NCI-H748 (cell line): ENCODE results near the gene MYO1D.
A peak's percentile ranks its signal among the peaks of the same experiment; 100 is the strongest.

Source experiments
- DNase-seq: peaks from one replicate; lab custom pipeline; 2025; ENCODE audit not compliant: unreplicated experiment; lab: John Stamatoyannopoulos, UW

MYO1D gene

GRCh38 chr17:32444301-32445073, 432.4 kb downstream of the MYO1D start, which contains the start of gene PSMD11:
PSMD11 (plus strand) TSS chr17:32444510; CDS start chr17:32444524, 14 bp downstream.
- DNase-seq: peak; percentile 97

- DNase-seq: peak; percentile 78
Measured at GRCh38 chr17:32443827-32444300, 433.1 kb downstream of the MYO1D start.
